Measurements from ENCODE around the gene PTRH1.

The PTRH1 gene

GRCh38 chr9:127720031-127720864 lies 4.8 kb upstream of the PTRH1 start:
- no peak for DNase-seq
- no peak for TF ChIP-seq GATA1 (IDR thresholded peaks at IDR 0.05; ENCODE audit: low read depth, low read length)
- no peak for TF ChIP-seq POLR2A (IDR thresholded peaks at IDR 0.05; ENCODE audit: low read length)

- no peak for DNase-seq
- TF ChIP-seq POLR2A (IDR thresholded peaks at IDR 0.05; ENCODE audit: low read length) (no peak), GATA1 (IDR thresholded peaks at IDR 0.05; ENCODE audit: low read depth, low read length) (no peak)
Measured at GRCh38 chr9:127717766-127718165, 2.3 kb upstream of the PTRH1 start.

- TF ChIP-seq POLR2A (IDR thresholded peaks at IDR 0.05; ENCODE audit: low read length): no peak
- no peak for TF ChIP-seq GATA1 (IDR thresholded peaks at IDR 0.05; ENCODE audit: low read depth, low read length)
- no peak for DNase-seq
Measured at GRCh38 chr9:127716412-127716811, 949 bp upstream of the PTRH1 start.

- TF ChIP-seq GATA1 (IDR thresholded peaks at IDR 0.05; ENCODE audit: low read depth, low read length) (no peak), POLR2A (IDR thresholded peaks at IDR 0.05; ENCODE audit: low read length) (no peak)
- peak; percentile 34 to 53 for DNase-seq
Measured at GRCh38 chr9:127714951-127715469, 453 bp downstream of the PTRH1 start.

- TF ChIP-seq GATA1 (IDR thresholded peaks at IDR 0.05; ENCODE audit: low read depth, low read length) (no peak), POLR2A (IDR thresholded peaks at IDR 0.05; ENCODE audit: low read length) (no peak)
- no peak for DNase-seq
Measured at GRCh38 chr9:127714020-127714750, 1.3 kb downstream of the PTRH1 start.

- TF ChIP-seq GATA1 (IDR thresholded peaks at IDR 0.05; ENCODE audit: low read depth, low read length) (no peak), POLR2A (IDR thresholded peaks at IDR 0.05; ENCODE audit: low read length) (no peak)
- DNase-seq: no peak
Measured at GRCh38 chr9:127712867-127713266, 2.6 kb downstream of the PTRH1 start.

- DNase-seq: no peak
- no peak for TF ChIP-seq GATA1 (IDR thresholded peaks at IDR 0.05; ENCODE audit: low read depth, low read length)
- TF ChIP-seq POLR2A (IDR thresholded peaks at IDR 0.05; ENCODE audit: low read length): no peak
Measured at GRCh38 chr9:127712371-127712770, 3.1 kb downstream of the PTRH1 start.

- no peak for DNase-seq
- TF ChIP-seq GATA1 (IDR thresholded peaks at IDR 0.05; ENCODE audit: low read depth, low read length): no peak
- TF ChIP-seq POLR2A (IDR thresholded peaks at IDR 0.05; ENCODE audit: low read length): no peak
Measured at GRCh38 chr9:127711831-127712274, 3.6 kb downstream of the PTRH1 start.

GRCh38 chr9:127711226-127711701 lies 4.2 kb downstream of the PTRH1 start:
- TF ChIP-seq POLR2A (IDR thresholded peaks at IDR 0.05; ENCODE audit: low read length) (no peak), GATA1 (IDR thresholded peaks at IDR 0.05; ENCODE audit: low read depth, low read length) (no peak)
- no peak for DNase-seq

- no peak for TF ChIP-seq GATA1 (IDR thresholded peaks at IDR 0.05; ENCODE audit: low read depth, low read length)
- no peak for DNase-seq
Measured at GRCh38 chr9:127710204-127710783, 5.2 kb downstream of the PTRH1 start.

GRCh38 chr9:127708952-127709587 lies 6.4 kb downstream of the PTRH1 start:
- no peak for DNase-seq
- no peak for TF ChIP-seq POLR2A (IDR thresholded peaks at IDR 0.05; ENCODE audit: low read length)
- no peak for TF ChIP-seq GATA1 (IDR thresholded peaks at IDR 0.05; ENCODE audit: low read depth, low read length)

- DNase-seq: peak in 1 of 2 experiments; percentile 18
- TF ChIP-seq POLR2A (IDR thresholded peaks at IDR 0.05; ENCODE audit: low read length) (no peak), GATA1 (IDR thresholded peaks at IDR 0.05; ENCODE audit: low read depth, low read length) (no peak)
Measured at GRCh38 chr9:127707766-127708165, 7.7 kb downstream of the PTRH1 start.

GRCh38 chr9:127706836-127707241 lies 8.6 kb downstream of the PTRH1 start, which contains the start of gene CFAP157:
Gene CFAP157 (plus strand): TSS chr9:127706988. CDS start chr9:127707032, 44 bp downstream.
- TF ChIP-seq GATA1 (IDR thresholded peaks at IDR 0.05; ENCODE audit: low read depth, low read length): no peak
- TF ChIP-seq POLR2A (IDR thresholded peaks at IDR 0.05; ENCODE audit: low read length): no peak
- DNase-seq: no peak
